ENCODE data around the gene IGF2R. TPM values are rescaled to one million over a fixed set of nuclear protein-coding genes. Genes with fewer than 3 reads are reported as not detected.

The IGF2R gene
- total RNA-seq, 1 experiment from 2014 or later, result 92.2 TPM

- H3K27ac Mint-ChIP-seq (ENCODE audit: unreplicated experiment), result no peak overlapping the region
- no peaks in the 10 kb centered on the region for H3K4me1 ChIP-seq
- peaks cover 9% of the 10 kb centered on the region for H3K36me3 ChIP-seq (ENCODE audit: control insufficient read depth, insufficient read depth, low read length)
- no peak for TF ChIP-seq CTCF (IDR thresholded peaks at IDR 0.05; ENCODE audit: insufficient read depth in 1 of 2, low read depth in 1 of 2, low read length in 1 of 2, severe bottlenecking in 1 of 2, unreplicated experiment in 1 of 2)
- H3K9me3 ChIP-seq, result no peaks in the 10 kb centered on the region
- intact Hi-C loops (cut with micrococcal nuclease; ENCODE audit: unreplicated experiment), result no loop called here
- H3K4me3 Mint-ChIP-seq (ENCODE audit: unreplicated experiment), result no peak overlapping the region
- H3K27me3 Mint-ChIP-seq (ENCODE audit: insufficient read depth, unreplicated experiment), result no peaks in the 10 kb centered on the region
- POLR2A ChIA-PET, result no interaction called here
- DNase-seq, result no peak
- H3K27me3 ChIP-seq (replicated peaks; ENCODE audit: control insufficient read depth, insufficient read depth, low read length), result no peaks in the 10 kb centered on the region
- H3K9me3 Mint-ChIP-seq (ENCODE audit: unreplicated experiment), result peaks cover 9% of the 10 kb centered on the region
- CTCF ChIA-PET, result no interaction called here
- no peak overlapping the region for H3K4me3 ChIP-seq (ENCODE audit: low read depth, low read length)
- BruUV-seq (replicated peaks), result no TSS peak
- H3K4me1 Mint-ChIP-seq (ENCODE audit: low read depth, unreplicated experiment), result no peaks in the 10 kb centered on the region
- peaks cover 79% of the 10 kb centered on the region for H3K36me3 Mint-ChIP-seq (ENCODE audit: insufficient read depth, unreplicated experiment)
These were observed 110.2 kb downstream of the IGF2R start for GRCh38 chr6:160078883-160079685.

GRCh38 chr6:160079686-160080043, 110.8 kb downstream of the IGF2R start:
- intact Hi-C loops (cut with micrococcal nuclease; ENCODE audit: unreplicated experiment), result no loop called here
- Mint-ChIP-seq H3K9me3 (ENCODE audit: unreplicated experiment) (peaks cover 9% of the 10 kb centered on the region), H3K27me3 (ENCODE audit: insufficient read depth, unreplicated experiment) (no peaks in the 10 kb centered on the region), H3K36me3 (ENCODE audit: insufficient read depth, unreplicated experiment) (peaks cover 79% of the 10 kb centered on the region), H3K27ac (ENCODE audit: unreplicated experiment) (no peak overlapping the region), H3K4me1 (ENCODE audit: low read depth, unreplicated experiment) (no peaks in the 10 kb centered on the region), H3K4me3 (ENCODE audit: unreplicated experiment) (no peak overlapping the region)
- no TSS peak for BruUV-seq (replicated peaks)
- POLR2A ChIA-PET, result interaction anchor here (0.6 kb wide), 1 partner anchor 87 kb away, joined by 4 read pairs; no protein-coding TSS in a partner anchor
- CTCF ChIA-PET, result interaction anchor here (0.7 kb wide), 1 partner anchor 59 kb away, joined by 7 read pairs; no protein-coding TSS in a partner anchor
- Histone ChIP-seq H3K9me3 (no peaks in the 10 kb centered on the region), H3K4me3 (ENCODE audit: low read depth, low read length) (no peak overlapping the region), H3K27me3 (replicated peaks; ENCODE audit: control insufficient read depth, insufficient read depth, low read length) (no peaks in the 10 kb centered on the region), H3K4me1 (no peaks in the 10 kb centered on the region), H3K36me3 (ENCODE audit: control insufficient read depth, insufficient read depth, low read length) (peaks cover 9% of the 10 kb centered on the region)
- no peak for DNase-seq
- TF ChIP-seq CTCF (IDR thresholded peaks at IDR 0.05; ENCODE audit: insufficient read depth in 1 of 2, low read depth in 1 of 2, low read length in 1 of 2, severe bottlenecking in 1 of 2, unreplicated experiment in 1 of 2), result no peak

- no peaks in the 10 kb centered on the region for H3K9me3 ChIP-seq
- ChIA-PET POLR2A (interaction anchor here (0.6 kb wide), 1 partner anchor 87 kb away, joined by 4 read pairs; no protein-coding TSS in a partner anchor), CTCF (interaction anchor here (0.7 kb wide), 1 partner anchor 59 kb away, joined by 7 read pairs; no protein-coding TSS in a partner anchor)
- Mint-ChIP-seq H3K4me3 (ENCODE audit: unreplicated experiment) (no peak overlapping the region), H3K36me3 (ENCODE audit: insufficient read depth, unreplicated experiment) (peaks cover 78% of the 10 kb centered on the region), H3K27ac (ENCODE audit: unreplicated experiment) (no peak overlapping the region), H3K27me3 (ENCODE audit: insufficient read depth, unreplicated experiment) (no peaks in the 10 kb centered on the region), H3K4me1 (ENCODE audit: low read depth, unreplicated experiment) (no peaks in the 10 kb centered on the region), H3K9me3 (ENCODE audit: unreplicated experiment) (peaks cover 9% of the 10 kb centered on the region)
- no peak for TF ChIP-seq CTCF (IDR thresholded peaks at IDR 0.05; ENCODE audit: insufficient read depth in 1 of 2, low read depth in 1 of 2, low read length in 1 of 2, severe bottlenecking in 1 of 2, unreplicated experiment in 1 of 2)
- no TSS peak for BruUV-seq (replicated peaks)
- H3K4me1 ChIP-seq, result no peaks in the 10 kb centered on the region
- no peak for DNase-seq
- peaks cover 9% of the 10 kb centered on the region for H3K36me3 ChIP-seq (ENCODE audit: control insufficient read depth, insufficient read depth, low read length)
- no peaks in the 10 kb centered on the region for H3K27me3 ChIP-seq (replicated peaks; ENCODE audit: control insufficient read depth, insufficient read depth, low read length)
- intact Hi-C loops (cut with micrococcal nuclease; ENCODE audit: unreplicated experiment), result no loop called here
- H3K4me3 ChIP-seq (ENCODE audit: low read depth, low read length), result no peak overlapping the region
These were observed 111.2 kb downstream of the IGF2R start for GRCh38 chr6:160080097-160080496.
